Epithelial cell of prostate (primary cell): ENCODE data around the gene CDYL2.
A peak's percentile ranks its signal among the peaks of the same experiment; 100 is the strongest.

Experiments used
- DNase-seq: peaks from one replicate; pipeline ENCODE4 v3.0.0-alpha.2; 2011; ENCODE audit warnings: low read depth, low spot score
- H3K27ac ChIP-seq: fragments of 450-650 bp; 2 replicates; pipeline ENCODE4 v1.5.1; 2017; ENCODE audit warnings: mild to moderate bottlenecking

The CDYL2 gene

DNA sequence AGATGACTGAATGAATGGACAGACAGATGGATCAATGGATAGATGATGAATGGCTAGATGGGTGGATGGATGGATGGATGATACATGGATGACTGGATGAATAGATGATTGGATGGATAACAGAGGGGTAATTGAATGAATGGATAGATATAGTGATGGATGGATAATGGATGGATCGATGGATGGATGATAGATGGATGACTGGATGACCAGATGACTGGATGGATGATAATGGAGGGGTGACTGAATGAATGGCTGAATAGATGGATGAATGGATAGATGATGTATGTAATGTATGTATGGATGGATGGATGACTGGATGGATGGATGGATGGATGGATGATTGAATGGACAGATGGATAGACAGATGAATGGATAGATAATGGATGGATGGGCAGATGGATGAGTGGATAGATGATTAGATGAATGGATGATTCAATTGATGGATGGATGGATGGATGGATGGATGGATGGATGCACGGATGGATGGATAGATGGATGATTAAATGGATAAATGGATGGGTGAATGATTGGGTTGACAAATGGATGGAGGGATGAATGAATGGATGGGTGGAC lies 87.7 kb downstream of the CDYL2 start:
- DNase-seq, result no peak
- H3K27ac ChIP-seq, result no peak overlapping the region

DNA sequence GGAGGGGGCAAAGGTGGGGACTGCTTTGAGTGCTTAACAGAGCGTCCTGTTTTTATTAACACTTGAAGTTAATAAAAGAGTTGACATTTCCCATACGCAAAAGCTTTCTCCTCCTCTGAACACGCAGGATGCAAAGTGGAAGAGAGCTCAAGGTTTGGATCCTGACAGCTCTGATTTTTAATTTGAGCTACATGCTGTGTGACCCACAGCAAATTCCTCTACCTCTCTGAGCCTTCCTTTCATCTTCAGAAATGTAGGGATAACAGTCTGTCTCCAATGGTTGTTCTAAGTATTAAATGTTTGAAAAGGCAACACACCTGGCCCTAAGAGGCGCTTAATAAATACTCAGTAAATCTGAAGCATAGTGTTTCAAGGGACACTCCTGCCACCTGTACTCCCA lies 93.0 kb downstream of the CDYL2 start:
- DNase-seq, result no peak

DNA sequence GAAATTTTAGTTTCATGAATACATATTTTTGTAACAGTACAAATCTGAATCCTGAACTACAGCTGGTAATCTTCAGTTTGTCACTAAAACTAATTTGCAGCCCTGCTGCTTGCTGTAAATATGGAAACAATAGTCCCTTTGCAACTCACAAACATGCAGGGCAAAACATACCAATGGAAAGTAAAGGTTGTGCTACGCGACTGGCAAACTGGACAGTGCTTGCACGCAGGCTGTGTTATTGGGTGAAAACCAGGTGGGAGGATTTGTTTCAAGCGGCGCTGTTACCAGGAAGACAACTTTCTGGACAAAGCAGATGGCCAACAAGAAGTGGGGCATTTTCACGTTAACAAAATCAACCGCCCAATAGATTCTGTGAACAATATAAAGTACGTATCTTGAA lies 93.5 kb downstream of the CDYL2 start:
- no peak overlapping the region for H3K27ac ChIP-seq
- DNase-seq, result no peak

More for the DNA sequence above, 93.0 kb downstream of the CDYL2 start:
- H3K27ac ChIP-seq, result no peak overlapping the region

DNA sequence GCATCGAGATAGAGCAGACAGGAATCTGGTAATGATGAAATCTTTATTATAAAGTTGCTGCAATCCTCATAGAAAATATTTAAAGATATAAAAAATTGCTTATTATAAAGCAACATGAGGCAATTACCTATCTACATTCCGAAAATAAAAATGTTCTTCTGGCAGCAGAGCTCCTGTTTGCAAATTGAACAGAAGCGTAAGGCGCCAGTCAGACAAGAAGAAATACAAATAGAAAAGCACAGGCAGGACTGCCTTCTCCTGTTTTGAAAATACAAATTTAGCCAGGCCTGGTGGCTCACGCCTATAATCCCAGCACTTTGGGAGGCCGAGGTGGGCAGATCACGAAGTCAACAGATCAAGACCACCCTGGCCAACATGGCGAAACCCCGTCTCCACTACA lies 95.6 kb downstream of the CDYL2 start:
- H3K27ac ChIP-seq, result no peak overlapping the region
- no peak for DNase-seq

DNA sequence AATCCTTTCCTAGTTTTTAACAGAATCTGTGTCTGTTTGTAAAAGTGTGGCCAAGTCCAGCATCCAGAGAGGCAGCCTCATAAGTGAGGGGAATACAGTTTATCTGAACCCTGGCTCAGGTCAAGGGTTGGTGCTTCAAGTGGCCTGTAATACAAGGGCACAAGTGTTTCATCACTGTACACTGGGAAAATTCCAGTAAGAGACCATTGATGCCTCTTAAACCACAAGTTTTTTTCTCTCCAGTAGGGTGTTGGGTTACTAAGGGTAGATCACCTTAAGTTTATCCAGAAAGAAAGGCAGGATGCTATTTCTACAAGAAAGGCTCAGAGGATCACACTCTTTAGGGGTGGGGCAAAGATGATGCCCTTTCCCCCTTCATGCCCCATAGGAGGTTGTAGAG lies 96.7 kb downstream of the CDYL2 start:
- DNase-seq, result no peak
- no peak overlapping the region for H3K27ac ChIP-seq

DNA sequence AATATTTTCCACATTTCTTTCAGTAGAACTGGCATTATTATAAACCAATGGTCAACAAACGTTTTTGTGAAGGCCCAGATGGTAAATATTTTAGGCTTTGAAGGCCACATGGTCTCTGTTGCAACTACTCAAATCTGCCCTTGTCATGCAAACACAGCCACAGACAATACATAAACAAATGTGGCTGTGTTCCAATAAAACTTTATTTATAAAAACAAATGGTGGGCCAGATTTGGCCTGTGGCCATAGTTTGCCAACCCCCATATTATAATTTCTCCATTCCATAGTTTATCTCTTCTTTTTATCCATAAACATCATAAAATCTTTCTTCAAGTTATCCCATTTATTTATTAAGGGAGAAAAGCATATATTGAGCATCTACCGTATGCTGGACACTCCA lies 98.8 kb downstream of the CDYL2 start:
- H3K27ac ChIP-seq, result no peak overlapping the region
- no peak for DNase-seq

DNA sequence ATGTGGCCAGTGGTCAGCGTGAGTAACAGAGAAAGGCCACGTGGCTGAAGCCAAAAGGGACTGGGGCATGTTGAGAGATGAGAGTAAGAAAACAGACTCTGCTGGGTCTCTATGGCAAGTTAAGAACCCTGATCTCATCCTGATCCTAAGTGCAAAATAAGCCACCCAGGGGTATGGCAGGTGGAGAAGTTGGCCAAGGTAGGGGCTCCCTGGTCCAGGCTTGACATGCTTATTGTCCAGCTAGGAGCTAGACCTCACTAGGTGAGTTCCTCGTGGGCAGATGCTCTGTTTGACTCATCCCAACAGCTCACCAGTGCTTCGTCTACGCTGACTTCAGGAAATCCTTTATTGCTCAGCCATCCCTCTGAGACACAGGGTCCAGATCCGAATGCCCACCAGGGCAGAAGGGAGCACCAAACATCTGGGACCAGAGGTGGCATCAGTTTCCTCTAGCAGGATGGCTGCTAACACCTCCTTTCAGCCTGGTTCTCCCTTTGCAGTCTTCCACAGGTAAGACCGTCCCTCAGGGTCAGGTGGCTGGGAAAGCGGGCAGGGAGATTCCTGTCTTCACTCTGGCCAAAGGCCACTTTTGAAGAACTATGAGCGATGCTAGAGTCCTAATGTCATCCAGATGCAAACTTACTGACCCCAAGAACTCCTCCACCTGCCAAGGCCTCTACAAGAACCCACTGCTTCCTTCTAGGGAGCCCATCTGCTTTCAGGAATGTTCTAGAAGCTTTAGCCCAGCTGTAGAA lies 99.5 kb downstream of the CDYL2 start:
- H3K27ac ChIP-seq, result no peak overlapping the region
- DNase-seq, result no peak

DNA sequence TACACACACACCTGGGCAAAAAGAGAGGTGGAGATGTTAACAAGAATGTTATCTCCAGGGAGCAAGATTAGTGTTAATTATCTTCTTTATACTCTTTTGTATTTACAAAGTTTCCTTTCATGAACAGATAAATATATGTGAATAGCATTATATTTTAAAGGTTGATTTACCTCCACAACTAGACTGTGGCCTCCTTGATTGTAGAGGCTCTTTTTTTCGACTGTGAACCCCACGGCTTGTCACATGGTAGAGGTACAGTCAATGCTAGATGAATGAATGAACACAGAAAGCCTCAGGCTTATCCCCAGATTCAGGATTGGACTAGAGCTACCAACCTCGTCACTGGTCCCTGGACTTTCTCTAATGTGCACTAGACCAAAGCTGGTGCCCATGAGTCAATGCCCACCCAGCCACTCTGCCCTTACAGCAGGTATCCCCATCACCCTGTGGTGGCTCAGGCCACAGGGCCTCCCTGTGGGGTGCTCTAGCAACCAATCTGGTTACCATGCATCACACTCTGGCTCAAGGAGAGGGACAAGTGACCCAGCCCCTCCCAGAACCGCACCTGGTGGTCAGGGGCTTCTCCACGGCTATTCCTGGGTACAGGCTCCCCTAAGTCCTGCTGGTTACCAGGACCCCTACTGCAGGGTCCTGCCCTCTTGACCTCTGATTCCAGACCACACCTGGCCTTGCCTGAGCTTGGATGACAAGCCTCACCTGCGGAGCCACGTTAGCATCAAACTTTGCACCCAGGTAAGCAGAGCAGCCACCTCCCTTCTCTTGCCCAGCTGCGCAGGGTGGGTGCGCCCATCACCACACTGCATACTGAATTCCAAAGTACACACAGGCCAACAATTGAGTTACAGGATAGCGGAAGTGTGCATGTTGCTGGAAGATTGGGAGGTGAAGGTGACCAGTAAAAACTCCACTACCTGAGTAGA lies 101.0 kb downstream of the CDYL2 start:
- no peak overlapping the region for H3K27ac ChIP-seq
- DNase-seq, result no peak

DNA sequence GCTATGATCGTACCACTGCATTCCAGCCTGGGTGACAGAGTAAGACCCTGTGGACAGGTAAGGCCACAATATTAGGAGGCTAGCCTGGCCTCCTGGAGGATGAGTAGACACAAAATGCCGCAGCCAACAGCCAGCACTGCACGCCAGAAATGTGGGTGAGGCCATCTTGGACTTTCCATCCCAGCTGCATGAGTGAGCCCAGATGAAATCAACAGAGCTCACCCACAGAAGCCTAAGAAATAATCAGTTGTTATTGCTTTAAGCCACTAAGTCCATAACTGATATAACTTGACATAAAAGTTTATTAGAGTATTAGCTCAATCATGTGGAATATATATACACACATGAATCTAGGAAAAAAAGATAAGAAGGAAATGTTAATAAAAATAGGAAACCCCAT lies 101.7 kb downstream of the CDYL2 start:
- DNase-seq, result no peak
- H3K27ac ChIP-seq, result no peak overlapping the region

DNA sequence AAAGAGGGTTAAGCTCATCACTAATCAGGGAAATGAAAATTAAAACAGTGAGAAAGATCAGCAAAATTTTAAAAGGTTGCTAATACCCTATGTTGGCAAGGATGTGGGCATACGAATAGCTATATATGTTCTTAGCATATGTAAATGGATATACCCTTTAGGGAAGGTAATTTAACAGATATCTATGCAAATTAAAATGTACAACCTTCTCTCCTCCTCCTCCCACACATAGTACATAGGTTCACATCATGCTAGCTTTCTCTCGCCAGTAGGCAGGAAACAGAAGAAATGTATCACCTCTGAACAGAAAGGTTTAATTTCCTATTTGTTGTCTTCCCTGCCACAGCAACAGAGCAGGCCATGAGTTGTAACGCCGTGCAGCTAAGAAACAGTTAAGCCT lies 103.8 kb downstream of the CDYL2 start:
- H3K27ac ChIP-seq, result no peak overlapping the region

DNA sequence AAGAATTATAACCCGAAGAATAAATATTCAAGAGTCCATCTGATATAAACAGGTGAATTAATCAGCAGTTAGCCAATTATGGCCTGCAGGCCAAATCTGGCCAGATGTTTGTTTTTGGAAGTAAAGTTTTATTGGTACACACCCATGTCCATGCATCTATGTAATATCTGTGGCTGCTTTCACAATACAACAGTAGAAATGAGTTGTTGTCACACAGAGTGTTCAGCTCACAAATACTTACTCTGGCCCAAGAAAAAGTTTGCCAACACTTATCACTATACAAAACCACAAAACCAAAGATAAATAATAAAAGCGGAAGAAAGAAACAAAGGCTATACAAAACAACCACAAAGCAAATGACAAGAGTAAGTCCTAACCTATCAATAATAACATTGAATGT lies 109.4 kb downstream of the CDYL2 start:
- peak; percentile 3 for DNase-seq
- H3K27ac ChIP-seq, result no peak overlapping the region

More for the DNA sequence above, 103.8 kb downstream of the CDYL2 start:
- no peak for DNase-seq

DNA sequence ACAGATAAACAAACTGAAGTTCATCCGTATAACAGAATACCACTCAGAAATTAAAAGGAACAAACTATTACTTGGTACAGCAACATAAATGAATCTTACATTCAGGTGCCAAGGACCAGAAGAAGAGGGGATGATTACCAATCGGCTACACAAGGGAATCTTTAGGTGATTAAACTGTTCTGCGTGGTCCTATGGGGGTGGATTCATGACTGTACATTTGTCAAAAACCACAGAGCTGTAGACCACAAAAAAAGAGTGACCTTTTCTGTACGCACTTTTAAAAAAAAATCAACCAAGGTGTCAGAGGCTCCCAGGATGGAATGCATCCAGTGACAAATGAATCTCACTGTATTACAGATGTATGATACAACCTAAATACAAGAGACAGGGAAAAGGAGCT lies 110.8 kb downstream of the CDYL2 start:
- no peak overlapping the region for H3K27ac ChIP-seq
- DNase-seq, result no peak

DNA sequence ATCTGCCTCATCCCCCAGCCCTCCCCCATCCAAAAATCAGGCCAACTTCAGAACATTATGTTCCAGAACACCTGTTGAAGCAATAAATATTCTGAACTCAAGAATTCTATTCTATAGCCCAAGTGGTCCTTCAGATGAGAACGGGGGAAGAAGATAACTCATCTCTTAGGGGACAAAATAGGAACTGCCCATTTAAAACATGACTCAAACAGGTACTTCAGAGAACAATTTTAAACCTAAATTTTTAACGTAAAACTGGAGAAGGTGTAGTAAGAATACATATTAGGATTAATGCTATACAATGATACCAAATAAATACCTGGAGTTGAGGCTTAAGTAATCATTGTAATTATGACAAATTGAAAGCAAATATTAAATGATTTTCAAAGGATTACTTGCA lies 112.1 kb downstream of the CDYL2 start:
- H3K27ac ChIP-seq, result no peak overlapping the region
- DNase-seq, result no peak

DNA sequence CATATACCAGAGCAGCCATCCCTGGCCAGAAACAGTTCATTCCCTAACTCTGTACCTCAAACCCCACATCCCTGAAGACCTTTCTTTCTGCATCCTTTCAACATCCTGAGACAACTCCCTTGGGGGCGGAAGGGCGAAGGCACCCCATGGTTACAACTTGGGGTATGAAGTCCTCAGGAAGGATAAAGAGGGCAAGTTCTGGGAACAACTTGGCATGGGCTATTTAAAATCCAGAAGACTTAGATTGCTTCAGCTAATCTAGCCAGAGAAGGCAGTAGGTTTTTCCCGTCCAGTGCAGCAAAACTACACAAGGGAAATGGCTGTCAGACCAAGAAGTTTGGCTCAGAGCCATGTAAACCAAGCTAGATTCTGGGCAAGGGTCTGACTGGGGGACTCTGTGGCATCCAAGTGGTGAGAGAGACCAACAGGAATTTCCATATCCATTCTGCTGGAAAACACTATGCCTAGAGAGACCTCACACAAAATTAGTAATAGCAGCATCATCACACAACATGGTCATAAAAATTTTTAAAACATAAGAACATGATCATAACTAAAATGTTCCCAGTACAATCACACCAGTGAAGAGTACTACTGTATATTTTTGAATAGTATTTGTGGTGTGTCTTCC lies 113.2 kb downstream of the CDYL2 start:
- H3K27ac ChIP-seq, result no peak overlapping the region
- DNase-seq, result no peak

DNA sequence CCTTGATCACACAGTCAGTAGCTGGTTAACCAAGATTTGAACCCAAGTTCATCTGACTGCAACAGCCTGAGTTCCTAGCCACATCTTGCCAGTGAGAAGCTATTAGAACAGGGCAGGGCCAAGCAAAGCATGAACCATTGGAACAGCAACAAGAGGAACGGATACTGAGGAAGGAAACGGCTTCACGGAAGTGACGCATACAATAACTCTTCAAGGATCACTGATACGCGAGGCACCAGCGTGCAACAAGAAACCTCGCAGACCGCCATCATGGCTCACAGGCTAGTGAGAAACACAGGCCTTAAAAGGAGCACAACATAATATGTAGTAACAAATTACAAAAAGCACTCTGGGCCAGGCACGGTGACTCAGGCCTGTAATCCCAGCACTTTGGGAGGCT lies 114.9 kb downstream of the CDYL2 start:
- H3K27ac ChIP-seq, result no peak overlapping the region
- DNase-seq, result no peak

DNA sequence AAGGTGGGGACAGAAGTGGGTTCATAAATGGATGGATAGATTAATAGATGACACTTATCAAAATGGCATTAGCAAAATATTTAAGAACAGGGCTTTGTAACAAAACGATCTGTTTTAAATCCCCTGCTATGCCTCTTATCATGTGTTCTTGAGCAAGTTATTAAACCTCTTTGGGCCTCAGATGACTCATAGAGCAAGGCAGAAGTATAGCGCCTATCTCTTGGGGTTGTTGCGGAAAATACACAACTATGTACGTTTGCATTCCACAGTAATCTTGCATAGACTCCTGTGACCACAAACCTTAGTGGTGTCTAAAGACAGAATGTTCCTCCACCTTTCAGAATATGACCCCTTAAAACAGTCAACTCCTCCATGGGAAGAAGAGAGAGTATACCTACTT lies 116.8 kb downstream of the CDYL2 start:
- H3K27ac ChIP-seq, result no peak overlapping the region
- no peak for DNase-seq

DNA sequence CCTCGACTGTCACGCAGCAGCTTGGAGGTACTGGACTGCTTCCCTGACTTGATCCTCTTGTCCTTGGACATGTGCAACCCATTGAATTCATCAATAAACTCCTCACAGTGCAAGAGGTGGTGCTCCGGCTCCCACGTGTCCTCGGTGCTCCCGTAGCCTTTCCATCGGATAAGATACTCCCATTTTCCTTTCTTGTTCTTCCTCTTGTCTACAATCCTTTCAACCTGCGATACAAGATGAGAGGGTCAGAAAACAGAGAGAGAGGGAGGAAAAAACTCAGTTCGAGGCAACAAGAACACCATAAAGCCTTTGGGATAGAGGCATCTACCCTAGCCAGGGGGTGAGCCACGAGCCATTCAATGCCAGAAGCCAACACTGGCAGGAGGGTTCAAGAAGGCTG lies 119.5 kb downstream of the CDYL2 start:
- DNase-seq, result no peak
- no peak overlapping the region for H3K27ac ChIP-seq

DNA sequence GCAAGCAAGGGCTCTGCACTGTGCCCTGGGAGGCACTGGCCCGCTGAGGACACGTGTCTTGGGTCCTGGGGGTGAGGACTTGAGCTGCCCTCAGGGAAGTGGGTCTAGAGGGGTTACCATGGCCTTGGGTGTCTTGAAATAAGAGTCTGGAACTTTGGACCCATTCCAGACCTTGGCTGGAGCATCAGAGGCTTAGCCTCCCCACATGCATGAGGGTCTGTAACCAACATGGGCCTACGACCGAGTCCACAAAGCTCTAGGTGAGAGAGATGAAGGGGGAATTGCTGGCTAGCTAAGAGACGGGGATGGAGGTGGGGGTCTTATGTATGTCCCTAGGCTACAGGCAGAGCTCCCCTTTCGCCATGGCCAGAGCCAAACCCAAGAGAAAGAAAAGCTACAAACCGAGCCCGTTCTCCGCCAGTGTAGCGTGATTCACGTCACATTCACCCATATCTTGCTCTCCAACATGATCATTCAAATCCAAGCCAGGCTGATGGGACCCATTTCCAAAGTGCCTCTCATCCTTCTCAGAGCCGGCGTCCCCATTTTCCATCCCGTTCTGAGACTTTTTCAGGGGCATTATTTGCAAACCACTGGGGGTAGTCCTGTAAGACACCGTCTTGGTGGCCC lies 120.1 kb downstream of the CDYL2 start:
- H3K27ac ChIP-seq, result no peak overlapping the region
- DNase-seq, result no peak

DNA sequence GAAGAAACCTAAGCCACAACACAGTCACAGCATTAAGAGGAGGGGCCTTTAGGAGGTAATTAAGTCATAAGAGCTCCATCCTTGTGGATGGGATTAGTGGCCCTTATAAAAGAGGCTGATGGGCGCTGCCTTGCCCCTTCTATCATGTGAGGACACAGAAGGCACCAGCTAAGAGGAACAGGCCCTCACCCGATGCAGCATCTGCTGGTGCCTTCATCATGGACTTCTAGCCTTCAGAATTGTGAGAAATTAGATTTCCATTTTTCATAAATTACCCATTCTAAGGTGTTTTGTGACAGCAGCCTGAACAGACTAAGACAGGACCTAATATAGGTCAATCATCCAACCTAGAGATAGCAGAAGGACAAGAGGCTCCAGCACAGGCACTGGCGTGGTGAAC lies 120.8 kb downstream of the CDYL2 start:
- H3K27ac ChIP-seq, result no peak overlapping the region
- no peak for DNase-seq

DNA sequence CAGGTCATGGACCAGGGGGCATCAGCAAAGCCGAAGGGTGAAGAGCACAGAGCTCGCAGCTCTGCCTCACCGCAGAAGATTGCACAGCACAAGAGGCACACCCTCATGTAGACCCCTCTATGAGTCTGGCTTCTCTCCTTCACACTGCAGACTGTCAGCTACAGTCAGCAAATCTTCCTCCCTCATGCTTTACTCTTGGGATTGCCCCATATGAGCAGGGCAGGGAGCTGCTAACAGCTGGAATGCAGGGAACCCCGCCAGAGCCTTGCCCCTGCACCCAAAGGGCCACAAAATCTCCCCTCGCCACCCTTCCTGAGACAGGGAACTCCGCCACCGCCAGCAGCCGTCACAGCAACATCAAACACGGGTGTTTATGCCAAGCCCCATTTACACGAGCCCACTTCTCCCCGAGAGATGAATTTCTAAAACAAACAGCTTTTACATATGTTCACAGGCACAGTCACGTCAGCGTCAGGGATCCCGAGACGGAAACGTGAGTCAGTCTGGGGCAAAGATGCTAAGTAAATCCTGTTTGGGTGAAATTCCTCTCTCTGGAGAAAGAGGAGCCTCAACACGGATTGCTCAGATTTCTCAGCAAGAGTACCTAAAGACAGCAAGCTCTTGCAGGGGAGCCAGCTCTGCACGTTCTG lies 121.9 kb downstream of the CDYL2 start:
- H3K27ac ChIP-seq, result no peak overlapping the region

More for the DNA sequence above, 121.9 kb downstream of the CDYL2 start:
- DNase-seq, result no peak
